HG02852 (cell line): ENCODE data around the gene IGSF9B.

Experiments used
- ATAC-seq: cut with Tn5 transposase; IDR thresholded peaks from one replicate; pipeline ENCODE4 v1.9.1; 2021; ENCODE audit warnings: mild to moderate bottlenecking, moderate library complexity; ENCODE audit not compliant: unreplicated experiment

Gene IGSF9B

GRCh38 chr11:133922078-133922870 is 34.5 kb downstream of the IGSF9B start:
- ATAC-seq, result no peak

- no peak for ATAC-seq
Observed at GRCh38 chr11:133921513-133921912, 35.3 kb downstream of the IGSF9B start.

GRCh38 chr11:133921026-133921425 is 35.7 kb downstream of the IGSF9B start:
- ATAC-seq, result no peak

GRCh38 chr11:133920109-133920990 is 36.4 kb downstream of the IGSF9B start:
- ATAC-seq, result no peak

GRCh38 chr11:133919330-133920108 is 37.2 kb downstream of the IGSF9B start:
- ATAC-seq, result no peak

GRCh38 chr11:133918608-133919260 is 38.0 kb downstream of the IGSF9B start:
- ATAC-seq, result no peak

- no peak for ATAC-seq
Observed at GRCh38 chr11:133917921-133918607, 38.7 kb downstream of the IGSF9B start.

GRCh38 chr11:133916784-133917440 is 39.9 kb downstream of the IGSF9B start:
- ATAC-seq, result no peak

GRCh38 chr11:133913761-133914160 is 43.0 kb downstream of the IGSF9B start:
- no peak for ATAC-seq

- ATAC-seq, result no peak
Observed at GRCh38 chr11:133911171-133911570, 45.6 kb downstream of the IGSF9B start.

GRCh38 chr11:133910101-133910500 is 46.7 kb downstream of the IGSF9B start:
- no peak for ATAC-seq

GRCh38 chr11:133908827-133909226 is 47.9 kb downstream of the IGSF9B start:
- no peak for ATAC-seq

GRCh38 chr11:133907841-133908241 is 48.9 kb downstream of the IGSF9B start:
- no peak for ATAC-seq

GRCh38 chr11:133907216-133907615 is 49.6 kb downstream of the IGSF9B start:
- no peak for ATAC-seq

GRCh38 chr11:133906746-133907145 is 50.0 kb downstream of the IGSF9B start:
- no peak for ATAC-seq

- ATAC-seq, result no peak
Observed at GRCh38 chr11:133906241-133906640, 50.5 kb downstream of the IGSF9B start.

GRCh38 chr11:133905677-133906156 is 51.1 kb downstream of the IGSF9B start:
- ATAC-seq, result peak; percentile 87

GRCh38 chr11:133904818-133905515 is 51.8 kb downstream of the IGSF9B start:
- ATAC-seq, result no peak
